NCI-H146 (cell line): ENCODE measurements around the gene REXO4.
A peak's percentile ranks its signal among the peaks of the same experiment; 100 is the strongest.

ENCODE experiments used
- DNase-seq: peaks from one replicate; lab custom pipeline; 2025; lab: John Stamatoyannopoulos, UW

Gene REXO4

DNA sequence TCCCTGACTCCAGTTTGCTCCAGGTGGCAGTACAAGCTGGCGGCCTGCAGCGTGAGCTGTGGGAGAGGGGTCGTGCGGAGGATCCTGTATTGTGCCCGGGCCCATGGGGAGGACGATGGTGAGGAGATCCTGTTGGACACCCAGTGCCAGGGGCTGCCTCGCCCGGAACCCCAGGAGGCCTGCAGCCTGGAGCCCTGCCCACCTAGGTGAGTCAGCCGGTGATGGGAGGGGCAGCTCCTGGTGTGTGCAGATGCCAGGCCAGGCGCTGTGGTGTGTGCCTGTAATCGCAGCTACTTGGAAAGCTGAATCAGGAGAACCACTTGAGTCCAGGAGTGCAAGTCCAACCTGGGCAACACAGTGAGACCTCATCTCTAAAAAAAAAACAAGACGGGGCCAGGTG lies 31.9 kb upstream of the REXO4 start:
- DNase-seq = peak; percentile 3

DNA sequence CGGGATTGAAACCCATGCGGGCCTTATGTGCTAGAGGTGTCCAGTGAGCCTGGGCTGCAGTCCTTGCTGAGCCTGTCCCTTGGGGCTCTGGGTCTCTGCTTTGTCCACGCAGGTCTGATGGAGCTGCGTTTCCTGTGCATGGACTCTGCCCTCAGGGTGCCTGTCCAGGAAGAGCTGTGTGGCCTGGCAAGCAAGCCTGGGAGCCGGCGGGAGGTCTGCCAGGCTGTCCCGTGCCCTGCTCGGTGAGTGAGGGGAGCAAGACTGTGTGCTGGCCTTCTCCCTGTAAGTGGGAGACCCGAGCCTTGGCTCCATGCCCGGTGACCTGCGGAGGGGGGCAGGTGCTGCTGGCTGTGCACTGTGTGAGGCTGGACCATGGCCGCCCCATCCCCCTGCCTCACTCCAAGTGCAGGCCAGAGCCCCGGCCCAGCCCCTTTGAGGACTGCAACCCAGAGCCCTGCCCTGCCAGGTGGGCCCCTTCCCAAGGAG lies 30.7 kb upstream of the REXO4 start:
- DNase-seq = no peak

GRCh38 chr9:133445293-133445969 lies 27.6 kb upstream of the REXO4 start:
- no peak for DNase-seq

- peak; percentile 69 for DNase-seq
Observed at GRCh38 chr9:133443982-133444381, 26.2 kb upstream of the REXO4 start.

DNA sequence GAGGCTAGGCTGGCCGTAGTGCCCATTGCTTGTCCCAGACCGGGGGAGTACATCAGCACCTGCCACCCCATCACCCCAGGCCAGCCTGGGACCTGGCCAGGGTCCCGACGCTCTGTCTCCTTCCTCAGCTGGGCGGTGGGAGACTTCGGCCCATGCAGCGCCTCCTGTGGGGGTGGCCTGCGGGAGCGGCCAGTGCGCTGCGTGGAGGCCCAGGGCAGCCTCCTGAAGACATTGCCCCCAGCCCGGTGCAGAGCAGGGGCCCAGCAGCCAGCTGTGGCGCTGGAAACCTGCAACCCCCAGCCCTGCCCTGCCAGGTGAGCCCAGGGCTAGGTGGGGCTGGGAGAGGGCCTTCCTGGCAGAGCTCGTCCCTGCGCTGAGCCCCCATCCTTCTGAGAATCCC lies 25.4 kb upstream of the REXO4 start:
- DNase-seq = no peak

DNA sequence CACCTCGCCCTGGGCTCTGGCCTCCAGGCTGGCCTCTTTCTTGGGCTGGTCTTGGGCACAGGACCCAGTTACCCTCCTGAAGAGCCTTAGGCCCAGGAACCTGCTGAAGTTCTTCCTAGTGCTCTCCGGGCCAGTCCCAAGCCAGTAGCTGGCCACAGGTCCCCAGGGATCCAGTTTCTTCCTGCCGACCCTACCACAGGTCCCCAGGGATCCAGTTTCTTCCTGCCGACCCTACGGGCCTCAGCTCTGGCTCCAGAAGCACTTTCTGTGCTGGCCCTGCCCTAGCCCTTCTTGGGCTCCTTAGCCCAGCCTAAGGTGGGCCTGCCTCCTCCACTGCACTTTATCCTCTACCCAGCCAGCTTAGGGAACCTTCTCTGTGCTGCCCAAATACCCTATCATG lies 23.8 kb upstream of the REXO4 start:
- DNase-seq = no peak

- no peak for DNase-seq
Observed at GRCh38 chr9:133440874-133441273, 23.1 kb upstream of the REXO4 start.

DNA sequence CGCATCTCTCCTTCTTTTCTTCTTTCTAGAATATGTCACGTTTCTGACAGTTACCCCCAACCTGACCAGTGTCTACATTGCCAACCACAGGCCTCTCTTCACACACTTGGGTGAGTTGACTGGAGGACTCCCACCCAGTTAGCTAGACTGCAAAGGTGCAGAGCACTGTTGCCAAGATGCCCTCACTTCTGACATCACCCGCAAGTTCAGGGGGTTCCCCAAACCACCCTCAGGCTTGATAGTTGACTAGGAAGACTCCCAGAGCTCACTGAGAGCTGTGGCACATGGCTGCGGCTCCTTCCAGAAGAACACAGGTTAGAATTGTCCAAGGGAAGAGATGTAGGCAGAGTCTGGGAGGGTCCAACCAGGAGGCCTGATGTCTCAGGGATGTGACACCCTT lies 21.5 kb upstream of the REXO4 start:
- DNase-seq = no peak

DNA sequence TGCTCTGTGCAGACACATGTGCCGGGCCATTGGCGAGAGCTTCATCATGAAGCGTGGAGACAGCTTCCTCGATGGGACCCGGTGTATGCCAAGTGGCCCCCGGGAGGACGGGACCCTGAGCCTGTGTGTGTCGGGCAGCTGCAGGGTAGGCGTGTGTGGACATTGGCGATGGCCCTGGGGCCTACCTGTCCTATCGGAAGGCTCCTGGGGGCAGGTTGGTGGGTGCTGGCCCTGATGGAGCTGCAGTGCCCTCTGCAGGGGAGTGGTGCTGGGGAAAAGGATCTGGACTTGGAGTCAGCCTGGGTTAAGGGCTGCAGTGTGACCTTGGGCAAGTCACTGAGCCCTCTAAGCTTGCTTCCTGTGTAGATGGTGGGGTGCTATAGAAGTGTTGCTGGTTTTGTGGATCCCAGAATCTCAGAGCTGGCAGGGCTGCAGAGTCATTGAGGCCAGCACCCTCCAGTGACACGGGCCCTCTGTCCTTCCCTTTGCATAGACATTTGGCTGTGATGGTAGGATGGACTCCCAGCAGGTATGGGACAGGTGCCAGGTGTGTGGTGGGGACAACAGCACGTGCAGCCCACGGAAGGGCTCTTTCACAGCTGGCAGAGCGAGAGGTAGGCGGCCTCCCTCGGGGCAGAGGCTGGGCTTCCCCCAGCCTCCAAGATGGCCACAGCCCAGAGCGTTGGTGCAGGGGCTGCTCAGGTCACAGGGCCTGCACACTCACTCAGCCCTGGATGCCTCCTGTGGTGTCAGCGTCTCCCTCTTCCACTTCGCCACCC lies 20.1 kb upstream of the REXO4 start:
- no peak for DNase-seq

DNA sequence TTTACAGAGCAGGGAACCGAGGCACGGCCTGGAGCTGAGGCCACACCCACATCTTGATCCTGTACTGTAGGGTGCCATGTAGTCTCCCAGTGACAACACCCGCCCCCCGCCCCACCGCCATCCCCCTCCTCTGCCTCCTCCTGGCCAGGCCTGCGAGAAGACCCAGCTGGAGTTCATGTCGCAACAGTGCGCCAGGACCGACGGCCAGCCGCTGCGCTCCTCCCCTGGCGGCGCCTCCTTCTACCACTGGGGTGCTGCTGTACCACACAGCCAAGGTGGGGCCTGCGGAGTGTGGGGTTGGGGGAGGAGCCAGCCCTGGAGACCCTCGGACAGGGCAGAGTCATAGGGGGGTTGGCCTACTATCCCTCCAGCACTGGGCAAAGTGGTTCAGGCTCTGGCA lies 18.9 kb upstream of the REXO4 start:
- no peak for DNase-seq

DNA sequence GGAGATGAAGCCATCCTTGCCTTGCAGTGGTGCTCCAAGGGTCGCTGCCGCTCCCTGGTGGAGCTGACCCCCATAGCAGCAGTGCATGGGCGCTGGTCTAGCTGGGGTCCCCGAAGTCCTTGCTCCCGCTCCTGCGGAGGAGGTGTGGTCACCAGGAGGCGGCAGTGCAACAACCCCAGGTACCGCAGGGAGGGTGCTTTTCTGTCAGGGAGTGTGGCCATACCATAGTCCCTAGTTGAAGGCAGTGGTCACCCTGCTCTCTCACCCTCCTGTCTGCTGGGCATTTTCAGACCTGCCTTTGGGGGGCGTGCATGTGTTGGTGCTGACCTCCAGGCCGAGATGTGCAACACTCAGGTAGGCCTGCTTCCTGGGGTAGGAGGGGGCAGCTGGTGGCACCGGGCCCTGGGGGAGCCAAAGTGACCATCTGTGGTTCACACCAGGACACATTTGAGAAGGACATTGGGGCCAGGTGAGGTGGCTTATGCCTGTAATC lies 15.6 kb upstream of the REXO4 start:
- DNase-seq = no peak

DNA sequence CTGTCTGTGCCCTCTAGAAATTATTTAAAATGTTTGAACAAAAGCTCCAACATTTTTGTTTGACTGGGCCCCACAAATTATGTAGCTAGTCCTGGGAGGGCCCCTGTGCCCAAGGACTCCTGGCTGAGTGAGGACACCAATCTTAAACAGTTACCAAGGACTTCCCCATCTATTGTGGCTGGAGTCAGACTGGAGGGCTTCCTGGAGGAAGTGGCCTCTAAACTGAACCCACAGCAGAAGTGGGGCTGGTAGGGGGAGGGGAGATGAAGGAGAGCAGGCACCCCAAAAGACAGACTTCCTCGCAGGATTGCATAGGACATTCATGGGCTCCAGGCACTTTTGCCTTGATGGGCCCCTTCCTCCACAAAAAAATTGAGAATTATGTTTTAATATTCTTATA lies 12.4 kb upstream of the REXO4 start:
- no peak for DNase-seq

DNA sequence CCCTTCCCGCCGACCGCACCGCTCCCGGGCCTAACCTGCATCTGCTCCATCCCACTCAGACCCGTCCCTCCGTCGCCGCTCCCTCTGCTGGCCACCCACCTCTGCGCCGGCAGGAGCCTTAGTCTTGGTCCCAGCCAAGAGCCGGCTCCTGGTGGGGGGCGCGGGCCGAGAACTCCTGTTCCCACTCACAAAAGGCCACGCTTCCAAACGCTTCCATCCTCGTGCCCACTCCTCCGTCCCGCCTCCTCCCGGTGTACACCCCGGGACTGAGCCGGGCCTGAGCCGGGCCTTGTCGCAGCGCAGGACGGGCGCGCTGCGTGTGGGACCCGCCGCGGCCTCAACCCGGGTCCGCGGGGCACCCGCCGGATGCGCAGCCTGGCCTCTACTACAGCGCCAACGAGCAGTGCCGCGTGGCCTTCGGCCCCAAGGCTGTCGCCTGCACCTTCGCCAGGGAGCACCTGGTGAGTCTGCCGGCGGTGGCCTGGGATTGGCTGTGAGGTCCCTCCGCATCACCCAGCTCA lies 11.9 kb upstream of the REXO4 start:
- peak; percentile 48 for DNase-seq

GRCh38 chr9:133429214-133429613 lies 11.4 kb upstream of the REXO4 start:
- no peak for DNase-seq

GRCh38 chr9:133428617-133429101 lies 10.8 kb upstream of the REXO4 start:
- peak; percentile 70 for DNase-seq

DNA sequence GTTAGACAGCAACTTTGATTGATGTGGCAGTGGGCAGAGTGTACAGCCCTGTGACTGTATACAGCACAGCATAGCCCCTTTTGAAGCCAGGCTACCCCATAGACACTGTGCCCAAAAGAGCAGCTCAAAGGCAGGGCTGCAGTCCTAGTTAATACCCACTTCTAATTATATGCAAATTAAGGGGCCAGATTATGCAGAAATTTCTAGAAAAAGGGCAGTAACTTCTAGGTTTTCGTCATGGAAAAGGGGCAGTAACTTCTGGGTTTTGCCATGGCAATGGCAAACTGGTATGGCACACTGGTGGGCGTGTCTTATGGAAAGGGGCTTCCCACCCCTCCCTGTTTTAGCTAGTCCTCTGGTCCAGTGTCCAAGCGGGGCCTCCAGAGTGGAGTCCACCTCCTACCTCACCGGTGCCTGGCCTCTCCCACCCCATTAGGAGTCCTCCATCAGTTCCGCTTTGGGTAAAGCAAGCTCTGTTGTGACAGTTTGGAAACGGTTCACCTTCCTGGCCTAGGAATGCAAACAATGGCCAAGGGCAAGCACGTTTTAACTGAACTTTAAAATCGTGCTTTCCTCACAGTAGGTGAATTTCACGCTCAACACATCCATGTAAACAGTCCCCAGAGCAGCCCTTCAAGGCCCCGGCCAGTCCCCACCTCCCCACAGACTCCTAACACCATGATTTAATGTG lies 10.0 kb upstream of the REXO4 start:
- DNase-seq = no peak

DNA sequence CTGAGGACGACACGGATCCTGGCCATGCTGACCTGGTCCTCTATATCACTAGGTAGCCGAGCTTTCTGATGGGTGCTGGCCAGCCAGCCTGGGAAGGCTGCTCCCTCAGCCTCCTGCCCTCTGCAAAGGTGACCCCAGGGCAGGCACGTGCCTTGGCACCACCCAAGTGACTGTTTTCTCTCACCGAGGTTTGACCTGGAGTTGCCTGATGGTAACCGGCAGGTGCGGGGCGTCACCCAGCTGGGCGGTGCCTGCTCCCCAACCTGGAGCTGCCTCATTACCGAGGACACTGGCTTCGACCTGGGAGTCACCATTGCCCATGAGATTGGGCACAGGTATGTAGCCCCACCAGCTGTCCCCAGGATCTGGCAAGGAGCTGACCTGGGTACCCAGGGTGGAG lies 8.2 kb upstream of the REXO4 start:
- no peak for DNase-seq

DNA sequence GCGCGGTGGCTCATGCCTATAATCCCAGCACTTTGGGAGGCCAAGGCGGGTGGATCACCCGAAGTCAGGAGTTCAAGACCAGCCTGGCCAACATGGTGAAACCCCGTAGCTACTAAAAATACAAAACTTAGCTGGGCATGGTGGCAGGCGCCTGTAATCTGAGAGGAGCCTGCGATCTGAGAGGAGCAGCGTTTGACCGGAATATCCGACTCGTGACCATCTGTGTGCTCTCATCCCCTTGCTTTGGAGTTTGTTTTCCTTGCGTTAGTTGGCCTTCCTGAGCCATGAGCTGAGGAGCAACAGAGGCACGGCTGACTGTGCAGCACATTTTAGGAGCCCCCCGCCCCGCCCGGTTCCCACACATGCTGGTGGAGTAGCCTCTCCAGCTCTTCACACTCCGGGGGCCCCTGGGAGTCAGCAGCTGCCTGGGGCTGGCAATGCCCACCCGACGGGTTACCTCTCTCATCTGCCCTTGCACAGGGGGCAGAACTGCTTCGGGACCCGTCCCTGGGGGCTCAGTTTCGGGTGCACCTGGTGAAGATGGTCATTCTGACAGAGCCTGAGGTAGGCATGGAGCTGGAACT lies 7.3 kb upstream of the REXO4 start:
- no peak for DNase-seq

GRCh38 chr9:133424187-133424586 lies 6.4 kb upstream of the REXO4 start:
- DNase-seq = no peak

DNA sequence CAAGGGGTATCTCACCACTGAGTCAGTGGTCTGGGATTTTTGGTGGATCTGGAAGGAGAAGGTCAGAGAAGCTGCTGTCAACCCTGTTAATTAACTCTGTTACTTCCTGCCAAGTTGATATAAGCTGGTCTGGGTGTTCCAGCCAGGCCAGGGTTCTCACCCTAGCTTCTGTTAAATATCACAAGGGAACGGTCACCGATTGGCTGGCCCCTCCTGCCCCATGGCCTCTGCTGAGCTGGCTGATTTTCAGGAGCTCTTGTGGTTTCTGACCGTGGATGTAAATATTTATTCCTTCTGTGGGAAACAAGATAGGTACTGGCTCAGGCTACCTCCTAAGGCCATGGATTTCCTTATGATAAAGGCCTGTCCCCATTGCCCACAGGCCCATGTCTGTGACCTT lies 5.4 kb upstream of the REXO4 start:
- DNase-seq = no peak

- peak; percentile 16 for DNase-seq
Observed at GRCh38 chr9:133421615-133422542, 4.1 kb upstream of the REXO4 start, which contains the start of gene ADAMTS13. ADAMTS13 (plus strand) TSS chr9:133422367; CDS start chr9:133422444, 77 bp downstream.
